CD4-positive, alpha-beta T cell treated with Interleukin-6 at 100 ng/mL for 8 hours (primary cell): ENCODE measurements around the gene HLA-DRB5.
"Not testable (repeated sequence)": the region's sequence is repeated elsewhere in the genome, so short reads cannot be mapped to it uniquely, and the experiment has no call there.

Source experiments
- DNase-seq: peaks from one replicate; pipeline ENCODE4 v3.0.0-alpha.2; 2020; ENCODE audit warnings: mixed read lengths, low spot score

HLA-DRB5 gene

DNA sequence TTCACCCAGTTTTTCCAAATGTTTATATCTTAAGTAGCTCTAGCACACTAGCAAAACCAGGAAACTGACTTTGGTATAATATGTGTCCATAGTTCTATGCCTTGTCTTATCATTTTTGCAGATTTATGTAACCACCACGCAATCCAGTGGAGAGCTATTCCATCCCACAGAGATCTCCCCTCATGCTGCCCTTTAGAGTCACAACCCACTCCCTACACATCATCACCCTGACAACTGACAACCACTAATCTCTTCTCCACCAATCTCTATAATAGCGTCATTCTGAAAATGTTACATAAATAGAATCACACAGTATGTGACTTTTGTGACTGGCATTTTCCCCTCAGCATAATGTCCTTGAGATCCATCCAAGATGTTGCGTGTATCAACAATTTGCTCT is 29.1 kb downstream of the HLA-DRB5 start:
- DNase-seq, result no peak

DNA sequence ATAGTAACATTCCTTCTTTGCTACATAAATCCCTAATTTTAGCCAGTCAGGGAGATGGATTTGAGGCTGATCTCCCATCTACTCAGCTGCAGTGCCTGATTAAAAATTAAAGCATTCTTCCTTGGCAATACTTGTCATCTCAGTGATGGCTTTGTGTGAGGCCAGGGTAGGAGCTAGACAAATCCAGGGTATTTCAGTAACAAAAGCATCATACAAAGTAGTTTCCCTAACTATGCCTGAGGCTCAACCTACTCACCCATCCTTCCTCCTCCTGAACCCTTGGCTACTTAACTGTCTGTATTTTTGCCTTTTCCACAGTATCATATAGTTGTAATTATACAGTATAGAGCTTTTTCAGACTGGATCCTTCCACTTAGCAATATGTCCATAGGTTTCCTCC is 37.7 kb downstream of the HLA-DRB5 start:
- no peak for DNase-seq

DNA sequence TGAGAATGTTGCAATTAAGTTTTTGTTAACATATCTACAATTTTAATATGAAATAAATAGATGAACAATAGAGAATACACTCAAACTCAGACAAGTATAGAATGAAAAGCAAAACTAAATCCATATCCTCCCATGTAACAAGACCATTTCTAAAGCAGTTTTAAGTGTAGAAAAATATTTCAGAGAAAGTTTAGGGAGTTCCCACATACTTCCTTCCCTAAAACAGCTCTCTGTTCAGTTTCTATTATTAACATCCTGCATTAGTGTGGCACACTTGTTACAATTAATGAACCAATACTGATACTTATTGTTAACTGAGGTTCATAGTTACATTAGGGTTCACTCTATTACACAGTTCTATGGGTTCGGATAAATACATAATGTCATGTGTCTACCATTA is 38.4 kb downstream of the HLA-DRB5 start:
- DNase-seq, result no peak

DNA sequence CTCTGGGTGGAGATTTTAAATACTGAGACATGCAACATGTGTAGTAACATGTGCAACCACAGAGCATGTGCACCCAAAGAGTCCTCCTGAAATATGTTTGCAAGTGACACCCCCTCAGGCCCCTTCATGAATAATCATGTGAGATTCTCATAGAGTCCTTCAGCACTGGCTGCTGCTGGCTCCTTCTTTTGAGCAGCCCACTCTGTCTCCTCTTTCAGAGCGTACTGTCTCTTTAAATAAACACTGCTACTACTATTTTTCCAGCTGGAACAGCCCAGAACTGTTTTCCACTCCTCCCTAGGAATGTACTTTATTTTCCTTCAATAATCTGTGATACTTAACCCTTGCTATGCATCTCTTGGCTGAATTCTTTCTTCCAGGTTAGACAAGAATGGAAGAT is 42.0 kb downstream of the HLA-DRB5 start:
- DNase-seq, result no peak

DNA sequence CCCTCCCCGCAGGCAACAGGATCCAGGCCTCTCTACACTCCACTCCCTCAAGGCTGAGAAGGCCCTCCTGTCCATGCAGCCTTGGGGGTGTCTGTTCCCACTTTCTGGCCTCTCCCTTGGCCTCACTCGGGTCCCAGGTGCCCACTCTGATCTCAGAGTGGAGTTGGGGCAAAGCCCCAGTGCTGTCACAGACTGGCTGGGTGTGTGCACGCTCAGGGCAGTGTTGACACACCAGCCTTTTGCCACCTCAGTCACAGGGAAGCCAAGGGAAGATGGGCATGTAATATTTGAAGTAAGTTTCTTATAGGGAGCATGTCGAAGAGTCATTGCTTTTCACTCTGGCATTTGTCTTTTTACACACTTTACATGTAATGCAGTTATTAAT is 45.5 kb downstream of the HLA-DRB5 start:
- DNase-seq, result no peak

DNA sequence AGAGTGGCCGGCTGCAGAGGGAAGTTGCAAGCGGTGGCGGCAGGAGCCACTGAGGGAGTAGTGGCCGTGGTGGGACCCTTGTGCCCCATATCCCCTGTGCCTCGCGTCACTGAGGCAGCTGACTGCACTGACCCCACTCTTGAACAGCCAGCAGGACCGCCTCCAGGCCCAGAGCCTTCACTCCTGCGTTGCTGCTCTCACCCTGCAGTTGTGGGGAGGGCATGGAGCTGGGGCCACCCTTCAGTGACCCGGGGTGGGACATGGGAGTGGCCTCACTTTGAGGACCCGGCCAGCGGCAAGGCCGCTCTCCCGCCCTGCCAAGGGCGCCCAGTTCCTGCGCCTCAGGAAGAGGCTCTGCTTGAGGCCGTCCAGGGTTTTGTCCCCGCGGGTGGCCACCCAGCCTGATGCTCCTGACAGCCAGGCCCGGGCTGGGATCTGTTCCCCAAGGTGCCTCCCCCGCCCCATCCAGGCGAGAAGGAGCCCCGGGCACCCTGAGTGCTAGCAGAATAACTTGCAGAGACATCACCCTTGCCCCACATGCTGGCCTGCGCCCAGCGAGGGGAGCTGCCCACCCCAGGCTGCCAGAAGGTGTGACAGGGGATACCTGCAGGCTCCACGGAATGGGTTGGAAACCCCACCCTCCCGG is 46.0 kb downstream of the HLA-DRB5 start:
- DNase-seq, result no peak

DNA sequence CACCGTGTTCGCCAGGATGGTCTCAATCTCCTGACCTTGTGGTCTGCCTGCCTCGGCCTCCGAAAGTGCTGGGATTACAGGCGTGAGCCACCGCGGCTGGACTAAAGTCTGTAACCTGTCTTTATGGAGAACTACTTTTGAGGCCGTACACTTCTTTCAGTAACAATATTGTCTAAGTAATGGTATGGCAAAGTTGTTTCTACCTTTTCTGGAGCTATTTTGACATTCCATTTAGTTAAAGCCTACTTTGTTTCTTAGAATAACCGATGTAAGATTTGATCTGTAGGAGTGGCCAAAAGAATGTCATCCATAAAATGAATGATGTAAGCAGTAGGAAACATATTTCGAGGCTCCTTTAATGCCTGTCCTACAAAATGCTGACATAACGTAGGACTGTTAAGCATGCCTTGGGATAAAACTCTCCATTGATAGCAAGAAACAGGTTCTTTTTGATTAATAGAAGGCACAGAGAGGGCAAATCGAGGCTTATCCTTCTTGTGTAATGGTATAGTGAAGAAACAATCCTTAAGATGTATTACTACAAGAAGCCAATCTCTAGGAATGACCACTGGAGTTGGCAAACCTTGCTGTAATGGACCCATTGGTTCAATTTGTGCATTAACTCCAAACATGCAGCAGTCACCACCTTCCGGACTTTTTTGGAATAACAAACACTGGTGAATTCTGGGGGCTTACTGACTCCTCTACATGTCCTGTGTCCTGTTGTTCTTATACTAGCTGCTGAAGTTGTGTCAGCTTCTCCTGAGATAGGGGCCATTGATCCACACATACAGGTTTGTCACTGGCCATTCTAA is 54.5 kb downstream of the HLA-DRB5 start:
- no peak for DNase-seq

DNA sequence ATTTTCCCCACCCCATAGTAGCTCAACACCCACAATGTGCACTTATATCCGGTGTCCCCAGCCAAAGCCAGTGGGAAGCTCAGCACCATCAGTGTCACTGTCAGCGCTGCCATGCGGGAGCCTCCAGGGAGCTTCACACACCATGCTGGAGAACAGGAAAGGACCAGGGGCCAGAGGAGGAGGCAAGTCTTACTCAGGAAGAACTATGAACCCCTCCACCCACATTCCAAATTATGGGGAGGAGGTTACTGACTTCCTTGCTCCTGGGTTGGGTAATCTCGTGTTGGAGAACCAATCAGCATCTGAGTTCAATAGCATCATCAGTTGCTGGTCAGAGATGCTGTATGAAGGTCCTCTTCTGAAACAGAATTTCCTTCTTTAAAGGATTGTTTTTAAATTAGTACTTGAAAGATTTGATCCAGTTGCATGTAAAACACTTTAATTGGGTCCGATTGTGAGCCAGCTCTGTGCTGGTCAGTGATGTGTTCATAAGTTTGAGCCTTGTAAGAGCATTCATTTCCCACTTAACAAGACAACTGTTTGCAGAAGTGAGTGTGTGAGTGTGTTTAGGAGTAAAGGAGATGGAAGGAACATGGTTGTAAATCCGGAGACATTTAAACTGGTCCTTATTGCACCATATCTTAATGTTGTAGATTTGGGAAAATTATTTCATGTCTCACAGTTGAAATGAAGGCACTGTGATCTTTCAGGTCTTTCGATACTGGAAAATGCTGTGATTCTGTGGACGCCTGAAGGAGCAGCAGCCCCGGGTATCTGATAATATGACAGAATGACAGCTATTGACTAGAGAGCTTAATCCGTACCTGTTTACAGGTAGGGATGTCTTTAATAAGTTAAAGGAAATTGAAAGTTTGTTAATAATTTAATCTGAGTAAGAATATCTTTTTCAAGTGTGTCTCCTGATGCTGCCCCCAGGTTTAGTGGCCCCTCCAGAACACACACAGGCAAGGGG is 56.4 kb downstream of the HLA-DRB5 start:
- not testable (repeated sequence) for DNase-seq

DNA sequence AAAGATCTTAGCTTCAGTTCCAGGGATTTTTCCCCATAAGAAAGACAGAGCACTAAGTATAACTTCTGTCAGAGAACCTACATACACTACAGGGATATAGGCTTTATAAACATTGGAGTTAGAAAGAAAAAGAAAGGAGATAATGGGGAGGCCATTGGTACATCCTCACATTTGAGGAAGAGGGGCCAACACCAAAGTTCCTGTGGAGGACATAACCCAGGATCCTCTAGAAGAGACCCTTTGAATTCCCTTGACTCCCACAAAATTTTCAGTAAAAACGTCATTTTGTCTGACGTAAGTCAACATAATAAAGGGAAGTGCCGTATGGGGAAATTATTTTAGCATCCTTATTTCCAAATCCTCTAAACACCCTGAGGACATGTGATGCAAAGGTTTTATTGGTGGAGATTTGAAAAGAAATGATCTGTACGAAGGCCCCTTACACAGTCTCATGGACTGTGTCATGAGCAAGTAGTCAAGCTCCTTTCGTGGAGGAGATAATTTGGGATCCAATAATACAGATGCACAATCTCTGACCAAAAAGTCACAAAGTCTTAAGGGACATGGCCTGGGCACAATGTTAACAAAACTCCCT is 57.2 kb downstream of the HLA-DRB5 start:
- no peak for DNase-seq

DNA sequence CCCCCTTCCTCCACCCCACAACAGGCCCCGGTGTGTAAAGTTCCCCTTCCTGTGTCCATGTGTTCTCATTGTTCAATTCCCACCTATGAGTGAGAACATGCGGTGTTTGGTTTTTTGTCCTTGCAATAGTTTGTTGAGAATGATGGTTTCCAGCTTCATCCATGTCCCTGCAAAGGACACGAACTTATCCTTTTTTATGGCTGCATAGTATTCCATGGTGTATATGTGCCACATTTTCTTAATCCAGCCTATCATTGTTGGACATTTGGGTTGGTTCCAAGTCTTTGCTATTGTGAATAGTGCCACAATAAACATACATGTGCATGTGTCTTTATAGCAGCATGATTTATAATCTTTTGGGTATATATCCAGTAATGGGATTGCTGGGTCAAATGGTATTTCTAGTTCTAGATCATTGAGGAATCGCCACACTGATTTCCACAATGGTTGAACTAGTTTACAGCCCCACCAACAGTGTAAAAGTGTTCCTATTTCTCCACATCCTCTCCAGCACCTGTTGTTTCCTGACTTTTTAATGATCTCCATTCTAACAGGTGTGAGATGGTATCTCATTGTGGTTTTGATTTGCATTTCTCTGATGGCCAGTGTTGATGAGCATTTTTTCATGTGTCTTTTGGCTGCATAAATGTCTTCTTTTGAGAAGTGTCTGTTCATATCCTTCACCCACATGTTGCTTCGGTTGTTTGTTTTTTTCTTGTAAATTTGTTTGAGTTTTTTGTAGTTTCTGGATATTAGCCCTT is 62.2 kb downstream of the HLA-DRB5 start:
- not testable (repeated sequence) for DNase-seq
